HepG2 (cell line): ENCODE results near the gene USP36.

Experiments used
- POLR2AphosphoS5 ChIP-seq: IDR thresholded peaks from 2 replicates; pipeline ENCODE4 v1.6.1; 2012; ENCODE audit warnings: low read depth, low read length
- YEATS2 ChIP-seq: sonication (generic); formaldehyde crosslinking; IDR thresholded peaks from 2 replicates; pipeline ENCODE4 v1.4.0; 2020; ENCODE audit warnings: missing genetic modification reagents, borderline replicate concordance

GRCh38 chr17:78748048-78748729 lies 92.4 kb downstream of the USP36 start:
- peak; percentile 20; the same call in 1 of the 2 replicates for TF ChIP-seq POLR2AphosphoS5
- peak; percentile 43; the same call in 1 of the 2 replicates for TF ChIP-seq YEATS2 (CRISPR knock-in tag)
